ENCODE measurements around the gene STEAP4. TPM values are rescaled to one million over a fixed set of nuclear protein-coding genes. Genes with fewer than 3 reads are reported as not detected.

Gene STEAP4
- total RNA-seq, 2 donors from 2014 or later: 124 to 202 TPM

GRCh38 chr7:88316456-88316855, 9.8 kb upstream of the STEAP4 start:
- intact Hi-C loops (cut with DNase I): no loop called here
- no peak for DNase-seq (ENCODE audit: low spot score)

- DNase-seq (ENCODE audit: low spot score): no peak
- intact Hi-C loops (cut with DNase I): no loop called here
Observed at GRCh38 chr7:88315522-88315921, 8.8 kb upstream of the STEAP4 start.

GRCh38 chr7:88314061-88314491, 7.4 kb upstream of the STEAP4 start:
- DNase-seq (ENCODE audit: low spot score): no peak
- intact Hi-C loops (cut with DNase I): no loop called here

DNA sequence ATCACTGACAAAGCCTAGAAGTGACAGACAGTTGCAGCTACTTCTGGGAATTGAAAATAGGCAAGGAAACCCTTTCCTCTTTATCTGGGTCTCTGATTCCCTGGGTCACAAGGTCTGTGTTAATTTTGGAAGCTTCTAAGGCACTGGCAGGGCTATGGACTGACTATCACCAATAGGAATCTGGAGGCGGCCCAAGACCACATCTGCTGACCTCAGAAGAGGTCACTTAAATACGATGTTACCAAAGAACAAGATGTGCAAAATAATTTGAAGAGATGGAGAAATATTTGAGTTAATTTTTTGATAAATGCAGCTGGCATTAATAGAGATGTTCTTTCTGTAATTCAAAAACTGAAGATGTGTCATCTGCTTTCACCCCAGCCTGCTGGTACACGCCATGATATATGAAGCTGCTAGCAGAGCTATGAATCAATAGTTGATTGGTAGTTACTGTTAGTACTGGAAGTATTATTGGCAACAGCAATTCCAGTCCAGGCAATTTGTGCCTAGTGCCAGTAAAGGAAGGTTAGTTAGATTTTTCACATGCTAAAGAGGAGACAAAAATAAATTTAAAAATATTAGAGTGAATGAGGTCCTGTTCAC, 5.5 kb upstream of the STEAP4 start:
- peak; percentile 87 for DNase-seq (ENCODE audit: low spot score)
- intact Hi-C loops (cut with DNase I): no loop called here

GRCh38 chr7:88311675-88312036, 5.0 kb upstream of the STEAP4 start:
- DNase-seq (ENCODE audit: low spot score): no peak
- intact Hi-C loops (cut with DNase I): no loop called here

GRCh38 chr7:88310956-88311674, 4.4 kb upstream of the STEAP4 start:
- DNase-seq (ENCODE audit: low spot score): no peak
- intact Hi-C loops (cut with DNase I): no loop called here

DNA sequence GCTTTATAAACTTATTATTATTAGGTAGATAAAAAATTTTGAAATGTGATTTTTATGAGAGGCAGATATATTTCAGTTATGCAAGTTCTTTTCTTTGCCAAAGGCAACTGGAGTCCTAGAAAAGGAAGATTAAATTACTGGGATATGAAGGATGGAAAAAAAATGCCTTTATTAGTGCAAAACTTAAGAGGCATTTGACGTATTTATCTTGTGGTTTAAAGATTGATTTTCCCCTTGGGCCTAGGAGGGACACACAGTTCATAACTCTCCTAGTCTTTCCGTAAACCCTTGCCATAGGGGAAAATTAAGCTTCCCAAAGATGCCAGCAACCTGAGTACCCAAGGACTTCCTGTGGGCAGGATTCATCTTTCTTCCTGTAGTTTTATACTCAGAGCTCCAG, 3.1 kb upstream of the STEAP4 start:
- DNase-seq (ENCODE audit: low spot score): no peak
- intact Hi-C loops (cut with DNase I): no loop called here

DNA sequence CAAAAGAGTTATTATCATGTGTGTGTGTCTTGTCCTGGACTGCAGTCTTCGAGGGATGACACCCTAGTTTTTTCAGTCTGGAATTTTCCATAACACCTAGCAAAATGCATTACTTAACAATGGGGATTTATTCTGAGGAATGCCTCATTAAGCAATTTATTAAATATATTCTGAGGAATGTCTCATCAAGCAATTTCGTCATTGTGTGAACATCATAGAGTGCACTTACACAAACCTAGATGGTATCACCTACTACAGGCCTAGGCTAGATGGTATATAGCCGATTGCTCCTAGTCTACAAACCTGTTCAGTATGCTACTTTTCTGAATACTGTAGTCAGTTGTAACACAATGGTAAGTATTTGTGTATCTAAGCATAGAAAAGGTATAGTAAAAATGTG, 1.1 kb upstream of the STEAP4 start:
- DNase-seq (ENCODE audit: low spot score): no peak
- intact Hi-C loops (cut with DNase I): no loop called here

GRCh38 chr7:88307412-88307811, 718 bp upstream of the STEAP4 start:
- no peak for DNase-seq (ENCODE audit: low spot score)
- intact Hi-C loops (cut with DNase I): no loop called here

- DNase-seq (ENCODE audit: low spot score): no peak
- intact Hi-C loops (cut with DNase I): no loop called here
Observed at GRCh38 chr7:88305044-88305443, 1.6 kb downstream of the STEAP4 start.

- DNase-seq (ENCODE audit: low spot score): no peak
- intact Hi-C loops (cut with DNase I): no loop called here
Observed at GRCh38 chr7:88302486-88302885, 4.2 kb downstream of the STEAP4 start.

DNA sequence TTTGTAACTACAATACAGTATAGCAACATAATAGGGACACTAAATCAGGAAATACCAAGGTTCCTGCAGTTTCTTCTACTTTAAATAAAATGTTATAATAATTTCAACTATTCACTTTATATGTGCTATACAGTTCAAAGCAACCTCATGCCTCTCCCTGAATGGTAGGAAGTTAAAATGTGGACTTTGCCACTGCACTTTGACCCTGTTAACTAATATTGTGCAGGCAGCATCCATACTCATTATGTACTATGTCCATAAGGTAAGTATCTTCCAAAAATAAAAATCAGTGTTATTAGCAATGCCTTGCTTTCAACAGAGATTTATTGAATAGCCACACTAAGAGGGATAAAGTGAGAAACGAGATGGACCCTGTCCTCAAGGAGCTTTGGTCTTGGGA, 4.8 kb downstream of the STEAP4 start:
- intact Hi-C loops (cut with DNase I): no loop called here
- DNase-seq (ENCODE audit: low spot score): no peak

DNA sequence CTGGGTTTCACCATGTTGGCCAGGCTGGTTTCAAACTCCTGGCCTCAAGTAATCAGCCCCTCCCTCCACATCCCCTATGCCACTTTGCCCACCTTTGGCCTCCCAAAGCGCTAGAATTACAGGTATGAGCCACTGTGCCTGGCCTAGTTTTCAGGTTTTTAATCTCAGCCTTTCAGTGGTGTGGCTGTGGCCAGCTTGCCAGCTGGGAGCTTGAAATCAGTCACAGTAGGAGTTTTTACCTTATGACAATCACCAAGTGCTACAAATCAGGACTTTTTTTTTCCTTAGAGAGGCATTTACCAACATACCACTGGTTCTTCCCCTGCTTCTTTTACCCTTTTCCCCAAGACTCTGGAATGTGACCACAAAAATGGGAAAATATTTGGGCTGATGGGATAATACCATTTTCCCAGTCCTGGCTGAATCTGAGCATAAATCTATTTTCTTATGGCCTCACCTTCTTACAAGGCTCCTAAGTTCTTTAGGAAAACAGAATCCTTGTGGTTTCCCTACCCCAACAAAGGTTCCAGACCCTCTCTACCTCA, 6.2 kb downstream of the STEAP4 start:
- intact Hi-C loops (cut with DNase I): no loop called here
- no peak for DNase-seq (ENCODE audit: low spot score)

- DNase-seq (ENCODE audit: low spot score): no peak
Observed at GRCh38 chr7:88299126-88299525, 7.6 kb downstream of the STEAP4 start.

DNA sequence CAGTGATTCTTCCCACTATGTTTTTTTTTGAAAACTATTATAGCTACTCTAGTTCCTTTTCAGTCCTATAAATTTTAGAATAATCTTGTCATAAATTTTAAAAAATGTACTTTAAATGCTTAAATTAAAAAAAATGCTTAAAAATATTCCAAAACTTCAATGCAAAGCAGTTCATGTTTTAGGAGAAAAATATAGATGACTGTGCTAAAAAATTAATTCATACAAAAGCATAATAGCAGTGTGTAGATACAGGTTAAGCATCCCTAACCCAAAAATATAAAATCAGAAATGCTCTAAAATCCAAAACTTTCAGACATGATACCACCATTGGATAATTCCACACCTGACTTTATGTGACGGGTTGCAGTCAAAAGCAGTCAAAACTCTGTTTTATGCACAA, 12.8 kb downstream of the STEAP4 start:
- no peak for DNase-seq (ENCODE audit: low spot score)
- intact Hi-C loops (cut with DNase I): no loop called here

More at GRCh38 chr7:88299126-88299525, 7.6 kb downstream of the STEAP4 start:
- intact Hi-C loops (cut with DNase I): no loop called here

DNA sequence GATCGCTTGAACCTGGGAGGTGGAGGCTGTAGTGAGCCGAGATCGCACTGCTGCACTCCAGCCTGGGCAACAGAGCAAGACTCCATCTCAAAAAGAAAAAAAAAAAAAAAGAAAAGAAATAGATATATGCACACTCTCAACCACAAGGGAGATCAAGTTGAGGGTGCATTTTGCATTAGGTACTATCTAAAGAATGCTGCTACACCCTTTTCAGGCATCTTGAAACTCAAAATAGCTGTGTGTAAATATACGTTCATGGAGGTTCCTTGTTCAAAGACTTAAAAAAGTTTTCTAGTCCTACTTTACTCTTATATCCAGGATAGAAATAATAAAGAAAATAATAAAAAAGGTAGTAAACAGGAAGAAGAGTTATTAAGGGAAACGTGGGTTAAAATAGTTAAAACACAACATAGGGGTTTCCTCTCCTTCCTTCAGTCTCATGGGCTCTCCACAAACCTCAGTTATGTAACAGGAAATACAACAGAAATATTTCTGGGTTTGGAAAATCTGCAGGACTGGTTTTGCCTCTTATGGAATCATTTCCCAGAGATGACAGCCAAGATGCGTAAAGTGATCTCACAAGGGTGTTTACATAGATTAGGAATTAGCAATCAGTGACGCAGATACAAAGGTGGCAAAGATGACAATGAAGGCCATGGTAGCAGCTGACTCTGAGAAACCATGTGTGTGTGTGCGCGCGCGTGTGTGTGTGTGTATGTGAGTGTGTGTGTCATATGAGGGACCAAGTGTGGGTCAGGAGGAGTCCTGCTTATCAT, 15.1 kb downstream of the STEAP4 start:
- DNase-seq (ENCODE audit: low spot score): no peak
- intact Hi-C loops (cut with DNase I): no loop called here

- DNase-seq (ENCODE audit: low spot score): no peak
- intact Hi-C loops (cut with DNase I): no loop called here
Observed at GRCh38 chr7:88290491-88290890, 16.2 kb downstream of the STEAP4 start.

DNA sequence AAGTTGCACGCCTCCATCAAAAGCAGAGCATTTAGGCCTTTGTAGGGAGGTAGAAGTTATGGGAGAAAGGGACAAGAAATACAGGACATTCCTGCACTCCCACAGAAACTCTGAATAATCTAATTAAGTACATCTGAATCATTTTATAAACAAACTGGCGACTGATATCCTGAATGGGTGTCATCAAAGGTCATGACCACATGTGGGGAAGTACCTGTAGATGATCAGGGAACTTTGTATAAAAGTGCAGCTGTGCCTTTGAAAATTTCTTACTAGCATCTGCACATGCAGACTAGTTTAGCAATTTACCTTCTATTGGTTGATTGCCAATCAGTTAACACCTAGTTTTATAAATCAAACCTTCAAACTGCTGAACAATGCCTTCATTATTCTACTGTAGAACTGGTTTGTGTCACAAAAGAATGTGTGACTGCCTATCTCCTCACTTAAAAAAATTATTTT, 17.1 kb downstream of the STEAP4 start:
- no peak for DNase-seq (ENCODE audit: low spot score)
- intact Hi-C loops (cut with DNase I): no loop called here

DNA sequence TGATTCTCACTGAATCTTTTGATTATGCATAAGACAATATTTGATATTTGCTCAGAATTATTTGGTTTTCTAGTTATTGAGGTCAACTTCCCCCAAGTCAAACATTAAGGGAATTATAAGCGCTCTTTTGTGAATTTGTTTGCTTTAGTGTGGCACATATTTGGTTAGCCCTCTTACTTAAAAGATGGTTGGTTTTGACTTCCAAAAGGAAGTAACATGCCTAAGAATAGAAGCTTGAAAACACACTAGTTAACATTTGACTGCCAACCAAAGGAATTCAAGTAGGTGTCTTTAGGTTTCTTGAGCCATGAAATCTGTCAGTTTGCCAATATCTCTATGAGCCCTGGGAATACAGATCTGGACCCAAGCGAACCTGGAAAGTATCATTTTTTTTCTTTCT, 24.9 kb downstream of the STEAP4 start:
- intact Hi-C loops (cut with DNase I): no loop called here
- DNase-seq (ENCODE audit: low spot score): no peak

- intact Hi-C loops (cut with DNase I): no loop called here
- DNase-seq (ENCODE audit: low spot score): no peak
Observed at GRCh38 chr7:88280801-88281200, 25.9 kb downstream of the STEAP4 start.

Data from posterior vena cava (tissue), 2 donors.